ENCODE data around the gene LMBR1.
A peak's percentile ranks its signal among the peaks of the same experiment; 100 is the strongest.
"Not testable (repeated sequence)": the region's sequence is repeated elsewhere in the genome, so short reads cannot be mapped to it uniquely, and the experiment has no call there.

LMBR1 gene

GRCh38 chr7:156920076-156920475, 27.1 kb upstream of the LMBR1 start:
- Mint-ChIP-seq H3K9me3 (no peaks in the 10 kb centered on the region), H3K27me3 (peaks cover 13% of the 10 kb centered on the region), H3K4me3 (no peak overlapping the region), H3K4me1 (peaks cover 20% of the 10 kb centered on the region), H3K27ac (no peak overlapping the region), H3K36me3 (no peaks in the 10 kb centered on the region)

- H3K27ac Mint-ChIP-seq, result no peak overlapping the region
- peaks cover 19% of the 10 kb centered on the region for H3K4me1 Mint-ChIP-seq
- H3K9me3 Mint-ChIP-seq, result no peaks in the 10 kb centered on the region
- no peaks in the 10 kb centered on the region for H3K36me3 Mint-ChIP-seq
- no peak overlapping the region for H3K4me3 Mint-ChIP-seq
- peaks cover 13% of the 10 kb centered on the region for H3K27me3 Mint-ChIP-seq
Observed at GRCh38 chr7:156919132-156919713, 26.2 kb upstream of the LMBR1 start.

GRCh38 chr7:156918635-156919034, 25.7 kb upstream of the LMBR1 start:
- peaks cover 13% of the 10 kb centered on the region for H3K27me3 Mint-ChIP-seq
- no peaks in the 10 kb centered on the region for H3K9me3 Mint-ChIP-seq
- no peak overlapping the region for H3K27ac Mint-ChIP-seq

GRCh38 chr7:156909574-156910252, 16.7 kb upstream of the LMBR1 start:
- not testable (repeated sequence) for H3K36me3 Mint-ChIP-seq, H3K9me3 Mint-ChIP-seq, H3K27me3 Mint-ChIP-seq, H3K27ac Mint-ChIP-seq, H3K4me3 Mint-ChIP-seq, H3K4me1 Mint-ChIP-seq

More at GRCh38 chr7:156918635-156919034, 25.7 kb upstream of the LMBR1 start:
- no peak overlapping the region for H3K4me3 Mint-ChIP-seq
- peaks cover 16% of the 10 kb centered on the region for H3K4me1 Mint-ChIP-seq
- no peaks in the 10 kb centered on the region for H3K36me3 Mint-ChIP-seq

GRCh38 chr7:156907656-156908055, 14.7 kb upstream of the LMBR1 start:
- H3K27me3 Mint-ChIP-seq, result peaks cover 4% of the 10 kb centered on the region
- no peaks in the 10 kb centered on the region for H3K9me3 Mint-ChIP-seq
- H3K4me3 Mint-ChIP-seq, result no peak overlapping the region
- no peak overlapping the region for H3K27ac Mint-ChIP-seq
- H3K36me3 Mint-ChIP-seq, result no peaks in the 10 kb centered on the region
- H3K4me1 Mint-ChIP-seq, result peaks cover 13% of the 10 kb centered on the region

GRCh38 chr7:156906200-156906649, 13.2 kb upstream of the LMBR1 start:
- Mint-ChIP-seq H3K27ac (no peak overlapping the region), H3K27me3 (no peaks in the 10 kb centered on the region), H3K9me3 (no peaks in the 10 kb centered on the region), H3K36me3 (no peaks in the 10 kb centered on the region), H3K4me1 (peaks cover 13% of the 10 kb centered on the region), H3K4me3 (no peak overlapping the region)

- Mint-ChIP-seq H3K36me3 (no peaks in the 10 kb centered on the region), H3K4me3 (peak overlapping the region; percentile 8), H3K27me3 (no peaks in the 10 kb centered on the region), H3K9me3 (no peaks in the 10 kb centered on the region), H3K27ac (peak overlapping the region; percentile 57), H3K4me1 (peaks cover 9% of the 10 kb centered on the region)
Observed at GRCh38 chr7:156903232-156903909, 10.4 kb upstream of the LMBR1 start.

GRCh38 chr7:156900093-156900492, 7.1 kb upstream of the LMBR1 start:
- H3K27ac Mint-ChIP-seq, H3K4me3 Mint-ChIP-seq, H3K27me3 Mint-ChIP-seq, H3K9me3 Mint-ChIP-seq, H3K36me3 Mint-ChIP-seq: not testable (repeated sequence)
- H3K4me1 Mint-ChIP-seq, result peaks cover 14% of the 10 kb centered on the region

GRCh38 chr7:156898938-156899337, 6.0 kb upstream of the LMBR1 start:
- no peaks in the 10 kb centered on the region for H3K36me3 Mint-ChIP-seq
- H3K9me3 Mint-ChIP-seq, result no peaks in the 10 kb centered on the region
- H3K27ac Mint-ChIP-seq, result no peak overlapping the region
- H3K4me3 Mint-ChIP-seq, result no peak overlapping the region
- peaks cover 22% of the 10 kb centered on the region for H3K4me1 Mint-ChIP-seq
- no peaks in the 10 kb centered on the region for H3K27me3 Mint-ChIP-seq

GRCh38 chr7:156897673-156898072, 4.7 kb upstream of the LMBR1 start:
- H3K27me3 Mint-ChIP-seq, result no peaks in the 10 kb centered on the region
- no peaks in the 10 kb centered on the region for H3K9me3 Mint-ChIP-seq
- no peak overlapping the region for H3K4me3 Mint-ChIP-seq
- peaks cover 13% of the 10 kb centered on the region for H3K4me1 Mint-ChIP-seq
- no peak overlapping the region for H3K27ac Mint-ChIP-seq
- H3K36me3 Mint-ChIP-seq, result no peaks in the 10 kb centered on the region

GRCh38 chr7:156896388-156897022, 3.5 kb upstream of the LMBR1 start:
- H3K9me3 Mint-ChIP-seq, result no peaks in the 10 kb centered on the region
- H3K4me3 Mint-ChIP-seq, result no peak overlapping the region
- no peak overlapping the region for H3K27ac Mint-ChIP-seq
- H3K36me3 Mint-ChIP-seq, result no peaks in the 10 kb centered on the region
- H3K4me1 Mint-ChIP-seq, result peaks cover 20% of the 10 kb centered on the region
- H3K27me3 Mint-ChIP-seq, result no peaks in the 10 kb centered on the region

GRCh38 chr7:156895024-156895780, 2.2 kb upstream of the LMBR1 start:
- Mint-ChIP-seq H3K4me1 (peaks cover 29% of the 10 kb centered on the region), H3K27me3 (no peaks in the 10 kb centered on the region), H3K27ac (peak overlapping the region; percentile 73), H3K4me3 (peak overlapping the region; percentile 68), H3K36me3 (no peaks in the 10 kb centered on the region), H3K9me3 (no peaks in the 10 kb centered on the region)

- Mint-ChIP-seq H3K27ac (peak overlapping the region; percentile 90), H3K9me3 (no peaks in the 10 kb centered on the region), H3K4me3 (peak overlapping the region; percentile 93), H3K36me3 (peaks cover 4% of the 10 kb centered on the region), H3K4me1 (peaks cover 49% of the 10 kb centered on the region), H3K27me3 (no peaks in the 10 kb centered on the region)
Observed at GRCh38 chr7:156892081-156892800, 742 bp downstream of the LMBR1 start.

GRCh38 chr7:156889746-156890145, 3.2 kb downstream of the LMBR1 start:
- H3K27me3 Mint-ChIP-seq, result no peaks in the 10 kb centered on the region
- peak overlapping the region; percentile 64 for H3K4me3 Mint-ChIP-seq
- no peaks in the 10 kb centered on the region for H3K9me3 Mint-ChIP-seq
- H3K4me1 Mint-ChIP-seq, result peaks cover 50% of the 10 kb centered on the region
- H3K36me3 Mint-ChIP-seq, result peaks cover 6% of the 10 kb centered on the region
- H3K27ac Mint-ChIP-seq, result no peak overlapping the region

- no peak overlapping the region for H3K4me3 Mint-ChIP-seq
- H3K4me1 Mint-ChIP-seq, result peaks cover 51% of the 10 kb centered on the region
- no peak overlapping the region for H3K27ac Mint-ChIP-seq
Observed at GRCh38 chr7:156889089-156889488, 3.9 kb downstream of the LMBR1 start.

More at GRCh38 chr7:156889089-156889488, 3.9 kb downstream of the LMBR1 start:
- no peaks in the 10 kb centered on the region for H3K27me3 Mint-ChIP-seq
- peaks cover 6% of the 10 kb centered on the region for H3K36me3 Mint-ChIP-seq
- no peaks in the 10 kb centered on the region for H3K9me3 Mint-ChIP-seq

Measured in activated naive CD4-positive, alpha-beta T cell treated with anti-CD3 and anti-CD28 coated beads, Interleukin-2, amount 50 U/mL, for 24 hours (primary cell).